NCI-H2196 (cell line): ENCODE data around the gene PRR7.
"Not testable (repeated sequence)": the region's sequence is repeated elsewhere in the genome, so short reads cannot be mapped to it uniquely, and the experiment has no call there.

ENCODE experiments used
- DNase-seq: peaks from one replicate; lab custom pipeline; 2025; ENCODE audit not compliant: unreplicated experiment; lab: John Stamatoyannopoulos, UW

Gene PRR7, protein sequence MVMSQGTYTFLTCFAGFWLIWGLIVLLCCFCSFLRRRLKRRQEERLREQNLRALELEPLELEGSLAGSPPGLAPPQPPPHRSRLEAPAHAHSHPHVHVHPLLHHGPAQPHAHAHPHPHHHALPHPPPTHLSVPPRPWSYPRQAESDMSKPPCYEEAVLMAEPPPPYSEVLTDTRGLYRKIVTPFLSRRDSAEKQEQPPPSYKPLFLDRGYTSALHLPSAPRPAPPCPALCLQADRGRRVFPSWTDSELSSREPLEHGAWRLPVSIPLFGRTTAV

DNA sequence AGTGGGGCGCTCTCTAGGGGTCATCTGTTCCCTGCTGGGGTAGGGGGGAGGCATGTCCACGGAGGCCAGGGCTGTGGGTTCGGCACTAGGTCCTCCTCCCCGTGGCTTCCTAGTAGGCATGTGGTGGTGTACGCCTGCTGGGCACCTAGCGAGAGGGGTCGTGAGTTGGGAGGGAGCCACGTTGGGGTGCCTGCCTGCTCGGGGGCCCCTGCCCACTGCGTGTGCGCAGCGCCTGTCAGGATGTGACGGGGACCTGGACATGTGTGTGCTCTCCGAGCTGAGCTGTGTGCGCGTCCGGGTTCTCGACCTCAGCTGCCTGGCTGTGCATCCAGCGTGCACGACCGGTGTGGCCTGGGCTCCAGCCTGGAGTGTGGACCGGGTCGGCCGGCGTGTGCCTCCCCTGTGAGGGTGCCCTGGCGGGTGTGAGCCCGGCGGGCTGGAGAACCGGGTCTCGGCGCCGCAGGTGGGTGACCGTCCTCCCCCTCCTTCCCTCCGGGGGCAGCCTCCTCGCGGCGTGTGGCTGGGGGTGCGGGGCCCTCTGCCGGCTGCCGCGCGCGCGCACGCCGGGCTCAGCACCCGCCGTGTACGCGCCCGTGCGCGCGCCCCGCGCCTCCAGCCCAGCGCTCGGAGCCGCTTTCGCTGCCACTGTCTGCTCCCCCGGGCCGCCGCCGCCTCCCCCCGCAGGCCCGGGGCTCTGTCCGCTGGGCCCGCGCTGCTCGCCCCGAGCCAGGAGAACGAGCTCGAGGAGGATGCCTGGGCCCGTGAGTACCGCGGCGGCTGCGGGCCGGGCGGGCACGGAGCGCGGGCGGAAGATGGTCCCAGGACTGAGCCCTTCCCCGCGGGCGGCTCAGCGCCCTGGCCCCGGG is at the start of gene PRR7:
PRR7 (plus strand) TSS at position 615 of the 866 bp plus-strand sequence. CDS start 8,254 bp downstream, outside the sequence.
- DNase-seq = peak; percentile 83

- no peak for DNase-seq
These were observed 48.7 kb upstream of the PRR7 start for GRCh38 chr5:177397875-177398390.

DNA sequence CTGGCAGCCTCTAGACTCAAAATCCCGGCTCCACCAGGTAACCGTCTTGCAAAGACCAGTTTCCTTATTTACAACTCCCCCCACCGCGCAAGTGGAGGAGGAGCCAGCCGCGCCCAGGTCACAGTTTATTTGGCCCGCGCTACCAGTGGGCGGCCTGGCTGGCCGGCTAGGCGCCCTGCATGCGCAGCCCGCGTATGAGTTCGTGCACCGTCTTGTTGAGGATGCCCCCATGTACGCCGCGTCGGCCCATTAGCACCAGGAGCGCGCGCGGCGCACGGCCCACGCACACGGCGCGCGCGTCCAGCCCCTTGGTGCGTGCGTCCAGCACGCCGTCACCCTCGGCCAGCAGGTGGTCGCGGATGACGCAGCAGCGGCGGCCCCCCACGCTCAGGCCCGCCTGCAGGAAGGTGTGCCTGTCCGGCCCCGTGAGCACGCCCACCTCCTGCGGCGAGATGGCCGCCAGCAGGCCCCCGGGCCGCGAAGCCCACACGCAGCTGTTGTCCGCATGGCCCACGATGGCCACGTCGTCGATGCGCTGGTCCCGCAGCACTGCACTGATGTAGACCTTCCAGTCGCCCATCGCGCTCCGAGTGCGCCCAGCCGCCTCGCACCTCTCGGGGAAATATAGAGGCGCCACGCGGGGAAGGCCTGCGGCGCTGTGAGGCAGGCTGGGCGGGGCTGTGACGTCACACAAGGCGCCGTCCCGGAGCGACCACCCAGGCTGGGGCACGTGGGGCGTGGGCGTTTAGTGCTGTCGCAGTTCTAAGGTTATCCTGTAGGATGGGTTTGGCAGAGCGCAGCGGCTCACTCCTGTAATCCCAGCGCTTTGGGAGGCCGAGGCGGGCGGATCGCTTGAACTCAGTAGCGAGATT is 46.4 kb upstream of the PRR7 start, which contains the start of gene PFN3:
PFN3 (minus strand) TSS at position 665 of the 872 bp plus-strand sequence; CDS start at position 580, 85 bp downstream.
- DNase-seq = no peak

- DNase-seq = peak; percentile 89
These were observed 44.2 kb upstream of the PRR7 start for GRCh38 chr5:177402271-177403043.

DNA sequence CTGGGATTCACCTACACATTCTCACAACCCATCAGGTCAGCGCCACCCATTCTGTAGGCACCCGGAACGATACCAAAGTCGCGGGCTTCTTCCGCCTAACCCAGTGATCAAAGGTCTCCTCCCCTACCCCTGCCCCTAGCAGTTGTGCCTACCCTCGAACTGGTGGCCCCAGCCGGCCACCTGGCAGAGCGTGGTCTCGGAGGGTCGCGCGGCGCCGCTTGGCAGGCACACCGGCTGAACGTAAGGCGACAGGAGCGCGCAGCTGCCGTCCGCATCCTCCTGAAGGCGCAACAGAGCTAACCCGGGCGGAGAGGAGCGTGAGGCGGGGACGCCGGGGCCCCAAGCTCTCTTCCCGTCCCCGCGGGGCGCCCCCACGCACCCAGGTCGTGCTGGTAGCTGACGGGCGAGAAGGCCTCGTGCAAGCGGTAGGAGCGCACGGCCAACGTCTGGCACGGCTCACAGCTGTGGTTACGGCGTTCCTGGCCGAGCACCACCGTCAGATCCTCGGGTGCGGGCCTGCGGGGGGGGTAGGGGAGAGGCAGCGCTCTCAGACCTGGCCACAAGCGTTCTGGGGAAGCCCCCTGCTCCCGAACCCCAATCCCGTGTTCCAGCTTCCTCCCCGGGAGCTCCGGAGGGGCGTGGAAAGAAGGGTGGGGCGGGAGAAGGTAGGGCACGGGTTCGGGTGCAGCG is 43.4 kb upstream of the PRR7 start:
- DNase-seq = peak; percentile 52

- DNase-seq = peak; percentile 78
These were observed 42.6 kb upstream of the PRR7 start for GRCh38 chr5:177403792-177404640.

DNA sequence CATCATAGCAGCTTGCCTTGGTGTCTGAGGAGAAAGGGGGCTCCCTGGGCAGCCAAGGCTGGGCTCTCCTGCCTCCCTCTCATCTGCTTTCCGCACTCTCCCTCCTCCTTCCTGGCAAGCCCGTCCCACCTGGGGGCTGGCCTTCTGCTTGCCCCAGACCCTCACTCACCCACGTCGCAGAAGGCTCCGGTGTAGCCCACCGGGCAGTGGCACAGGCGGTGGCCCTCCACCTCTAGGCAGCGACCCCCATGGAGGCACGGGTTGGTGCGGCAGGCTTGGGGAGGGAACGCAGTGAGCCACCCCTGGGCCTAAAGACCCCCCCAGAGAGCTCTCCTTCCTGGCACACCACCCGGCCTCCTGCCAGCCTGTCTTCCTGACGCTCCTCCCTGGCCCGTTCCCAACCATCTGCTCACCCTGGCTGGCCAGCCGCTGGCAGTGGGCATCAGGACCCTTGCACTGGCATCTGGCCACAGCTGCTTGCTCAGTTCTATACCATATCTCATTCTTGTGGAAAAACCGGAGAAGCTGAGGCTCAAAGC is 41.9 kb upstream of the PRR7 start:
- peak; percentile 27 for DNase-seq

- DNase-seq = no peak
These were observed 41.3 kb upstream of the PRR7 start for GRCh38 chr5:177405312-177405711.

GRCh38 chr5:177405805-177406204 is 40.8 kb upstream of the PRR7 start:
- no peak for DNase-seq

DNA sequence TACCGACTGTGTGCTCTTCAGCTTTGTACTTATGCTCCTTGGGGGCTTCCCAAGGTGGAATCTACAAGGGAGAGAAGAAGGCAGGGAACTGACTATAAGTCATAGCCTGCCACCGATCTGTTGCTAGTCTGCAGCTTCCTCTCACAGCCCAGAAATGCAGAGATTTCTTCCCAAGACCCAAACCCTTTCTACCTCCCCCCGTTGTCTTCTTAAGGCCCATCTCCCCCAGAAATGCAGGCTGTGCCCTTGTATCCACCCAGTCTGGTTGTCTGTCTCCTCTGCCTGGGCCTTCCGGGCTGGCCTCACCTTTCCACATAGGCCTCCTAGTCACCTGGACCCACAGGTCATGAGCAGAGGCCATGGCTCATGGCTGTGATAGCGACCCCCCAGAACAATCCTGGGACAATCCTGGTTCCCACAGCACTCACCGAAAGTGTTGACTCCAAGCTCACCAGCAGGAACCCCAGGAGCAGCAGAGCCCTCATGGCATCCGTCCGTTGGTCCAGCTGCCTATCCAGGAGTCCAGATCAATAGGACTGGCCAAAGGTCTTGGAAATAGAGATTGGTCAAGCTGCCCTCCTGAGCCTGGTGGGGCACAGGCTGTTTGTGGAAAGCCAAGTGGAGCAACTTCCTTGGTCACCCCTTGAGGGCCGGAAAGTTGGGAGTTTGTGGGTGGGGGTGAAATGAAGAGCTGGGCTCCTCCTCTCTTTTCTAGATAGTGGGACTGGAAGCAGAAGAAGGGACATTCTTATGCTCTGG is 37.4 kb upstream of the PRR7 start, which contains the start of gene F12:
F12 (minus strand) TSS at position 522 of the 759 bp plus-strand sequence; CDS start at position 485, 37 bp downstream.
- DNase-seq = no peak

DNA sequence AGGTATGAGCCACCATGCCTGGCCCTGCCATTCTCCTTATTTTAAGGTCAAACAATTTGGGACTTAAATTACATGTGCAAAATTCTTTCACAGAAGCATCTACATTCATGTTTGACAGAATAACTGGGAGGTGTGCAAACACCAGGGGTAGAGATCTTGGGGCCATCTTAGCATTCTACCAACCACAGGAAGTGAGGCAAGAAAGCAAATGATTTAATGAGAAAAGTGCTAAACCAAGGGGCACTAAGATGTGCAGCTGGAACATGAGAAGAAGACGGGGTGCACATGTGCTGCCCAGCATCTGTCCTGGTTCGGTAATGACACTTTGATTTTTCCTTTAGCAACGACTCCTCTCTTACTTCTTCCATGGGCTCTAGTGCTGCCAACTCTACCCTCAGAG is 36.0 kb upstream of the PRR7 start:
- no peak for DNase-seq

- no peak for DNase-seq
These were observed 33.9 kb upstream of the PRR7 start for GRCh38 chr5:177412603-177413233.

DNA sequence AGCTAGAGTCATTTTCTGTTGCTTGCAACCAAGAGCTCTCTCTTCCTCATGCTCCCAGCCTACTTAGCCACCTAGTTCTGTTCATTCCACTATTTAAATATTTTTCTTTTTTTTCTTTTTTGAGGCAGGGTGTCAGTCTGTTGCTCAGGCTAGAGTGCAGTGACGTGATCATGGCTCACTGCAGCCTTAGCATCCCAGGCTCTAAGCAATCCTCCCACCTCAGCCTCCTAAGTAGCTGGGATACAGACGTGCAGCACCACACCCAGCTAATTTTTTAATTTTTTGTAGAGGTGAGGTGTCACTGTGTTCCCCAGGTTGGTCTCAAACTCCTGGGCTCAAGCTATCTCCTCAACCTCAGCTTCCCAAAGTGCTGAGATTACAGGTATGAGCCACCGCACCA is 32.1 kb upstream of the PRR7 start:
- no peak for DNase-seq

DNA sequence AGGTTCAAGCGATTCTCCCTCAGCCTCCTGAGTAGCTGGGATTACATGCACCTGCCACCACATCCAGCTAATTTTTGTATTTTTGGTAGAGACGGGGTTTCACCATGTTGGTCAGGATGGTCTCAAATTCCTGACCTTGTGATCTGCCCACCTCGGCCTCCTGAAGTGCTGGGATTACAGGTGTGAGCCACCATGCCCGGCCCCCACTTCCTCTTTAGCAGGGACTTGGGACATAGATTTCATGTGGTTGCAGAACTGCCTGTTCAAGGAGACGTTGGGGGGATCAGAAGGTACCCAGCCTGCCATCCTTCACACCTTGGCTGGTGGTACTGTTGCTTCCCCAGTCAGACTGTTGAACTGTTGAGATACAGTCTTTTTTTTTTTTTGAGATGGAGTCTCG is 29.5 kb upstream of the PRR7 start:
- not testable (repeated sequence) for DNase-seq

DNA sequence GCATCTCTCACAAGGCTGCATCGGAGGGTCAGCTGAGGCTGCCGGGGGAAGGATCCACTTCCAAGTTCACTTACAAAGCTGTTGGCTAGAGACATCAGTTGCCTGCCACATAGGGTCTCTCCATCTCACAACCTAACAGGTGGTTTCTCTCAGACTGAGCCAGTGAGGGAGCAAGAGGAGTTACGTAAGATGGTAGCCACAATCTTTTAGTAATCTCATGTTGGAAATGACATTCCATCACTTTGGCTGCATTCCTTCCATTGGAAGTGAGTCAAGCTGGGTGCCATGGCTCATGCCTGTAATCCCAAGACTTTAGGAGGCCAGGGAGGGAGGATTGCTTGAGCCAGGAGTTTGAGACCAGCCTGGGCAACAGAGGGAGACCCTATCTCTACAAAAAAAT is 27.6 kb upstream of the PRR7 start:
- DNase-seq = no peak

DNA sequence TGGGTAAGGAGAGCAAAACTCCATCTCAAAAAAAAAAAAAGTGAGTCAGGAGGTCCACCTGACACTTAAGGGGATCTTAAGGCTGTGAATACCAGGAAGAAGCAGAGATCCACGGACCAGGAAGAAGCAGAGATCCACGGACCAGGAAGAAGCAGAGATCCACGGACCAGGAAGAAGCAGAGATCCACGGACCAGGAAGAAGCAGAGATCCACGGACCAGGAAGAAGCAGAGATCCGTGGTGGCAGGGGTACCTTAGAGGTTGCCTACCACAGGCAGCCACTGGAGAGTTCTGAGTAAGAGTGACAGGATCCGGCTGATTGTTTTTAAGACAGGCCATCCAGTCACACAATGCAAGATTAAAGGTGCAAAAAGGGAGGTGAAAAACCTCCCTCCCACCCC is 26.1 kb upstream of the PRR7 start:
- DNase-seq = not testable (repeated sequence)
